Parathyroid adenoma (tissue), 2 donors: Measurements from ENCODE around the gene IQSEC3.
A peak's percentile ranks its signal among the peaks of the same experiment; 100 is the strongest.
"Not testable (repeated sequence)": the region's sequence is repeated elsewhere in the genome, so short reads cannot be mapped to it uniquely, and the experiment has no call there.

Experiments
- H2AFZ ChIP-seq: fragments of 300-600 bp; sonication (generic); one replicate; pipeline ENCODE4 v1.7.0; 2017; ENCODE audit warnings: antibody characterized with exemption, mild to moderate bottlenecking
- H3K27ac ChIP-seq: fragments of 300-600 bp; sonication (generic); one replicate; pipeline ENCODE4 v1.7.0; 2017
- H3K27me3 ChIP-seq: fragments of 300-600 bp; sonication (generic); one replicate; pipeline ENCODE4 v1.7.0; 2017; ENCODE audit warnings: low read length; ENCODE audit not compliant: control insufficient read depth, insufficient read depth
- H3K36me3 ChIP-seq: fragments of 300-600 bp; sonication (generic); one replicate; pipeline ENCODE4 v1.7.0; 2017; ENCODE audit warnings: low read length; ENCODE audit not compliant: control insufficient read depth, insufficient read depth
- H3K4me1 ChIP-seq: fragments of 300-600 bp; sonication (generic); one replicate; pipeline ENCODE4 v1.7.0; 2017; ENCODE audit warnings: control low read depth
- H3K4me2 ChIP-seq: fragments of 300-600 bp; sonication (generic); one replicate; pipeline ENCODE4 v1.7.0; 2017; ENCODE audit warnings: low read length
- H3K4me3 ChIP-seq: fragments of 300-600 bp; sonication (generic); one replicate; pipeline ENCODE4 v1.7.0; 2017; ENCODE audit warnings: low read depth, low read length
- H3K79me2 ChIP-seq: fragments of 300-600 bp; sonication (generic); one replicate; pipeline ENCODE4 v1.7.0; 2017; ENCODE audit warnings: control low read depth
- H3K9ac ChIP-seq: fragments of 300-600 bp; sonication (generic); one replicate; pipeline ENCODE4 v1.7.0; 2017; ENCODE audit warnings: mild to moderate bottlenecking
- H3K9me3 ChIP-seq: fragments of 300-600 bp; sonication (generic); one replicate; pipeline ENCODE4 v1.7.0; 2017; ENCODE audit warnings: low read length; ENCODE audit not compliant: control insufficient read depth
- donor health status: primary hyperparathyroidism.

The IQSEC3 gene

GRCh38 chr12:69677-70076 is 3.1 kb downstream of the IQSEC3 start:
- H3K79me2 ChIP-seq, H2AFZ ChIP-seq, H3K4me3 ChIP-seq, H3K9me3 ChIP-seq, H3K27me3 ChIP-seq, H3K36me3 ChIP-seq, H3K9ac ChIP-seq, H3K4me2 ChIP-seq, H3K27ac ChIP-seq: not testable (repeated sequence)
- peaks cover 27% of the 10 kb centered on the region for H3K4me1 ChIP-seq

GRCh38 chr12:70541-70940 is 4.0 kb downstream of the IQSEC3 start:
- not testable (repeated sequence) for H3K79me2 ChIP-seq, H2AFZ ChIP-seq, H3K27me3 ChIP-seq, H3K4me2 ChIP-seq, H3K4me3 ChIP-seq, H3K9me3 ChIP-seq, H3K9ac ChIP-seq, H3K27ac ChIP-seq, H3K36me3 ChIP-seq
- peaks cover 25% of the 10 kb centered on the region for H3K4me1 ChIP-seq

- peaks cover 21% of the 10 kb centered on the region for H3K4me1 ChIP-seq
- not testable (repeated sequence) for H3K79me2 ChIP-seq, H3K27me3 ChIP-seq, H3K4me2 ChIP-seq, H3K9me3 ChIP-seq, H2AFZ ChIP-seq, H3K36me3 ChIP-seq, H3K4me3 ChIP-seq
- peak overlapping the region; percentile 22 for H3K9ac ChIP-seq
- H3K27ac ChIP-seq, result peak overlapping the region; percentile 55
Observed at GRCh38 chr12:72018-72417, 5.5 kb downstream of the IQSEC3 start.

- H3K27me3 ChIP-seq, H3K4me2 ChIP-seq, H3K9me3 ChIP-seq, H3K36me3 ChIP-seq, H3K79me2 ChIP-seq, H3K4me3 ChIP-seq, H3K9ac ChIP-seq: not testable (repeated sequence)
- Histone ChIP-seq H2AFZ (peak overlapping the region; percentile 14), H3K4me1 (peaks cover 22% of the 10 kb centered on the region), H3K27ac (peak overlapping the region; percentile 69)
Observed at GRCh38 chr12:74420-75190, 8.0 kb downstream of the IQSEC3 start.

GRCh38 chr12:75541-75940 is 9.0 kb downstream of the IQSEC3 start:
- H3K4me3 ChIP-seq, H2AFZ ChIP-seq, H3K9me3 ChIP-seq, H3K27ac ChIP-seq, H3K9ac ChIP-seq, H3K4me2 ChIP-seq, H3K36me3 ChIP-seq, H3K27me3 ChIP-seq, H3K79me2 ChIP-seq: not testable (repeated sequence)
- H3K4me1 ChIP-seq, result peaks cover 26% of the 10 kb centered on the region

GRCh38 chr12:76102-76501 is 9.5 kb downstream of the IQSEC3 start:
- not testable (repeated sequence) for H3K27ac ChIP-seq

GRCh38 chr12:76551-76950 is 10.0 kb downstream of the IQSEC3 start:
- H3K27ac ChIP-seq, H3K79me2 ChIP-seq, H2AFZ ChIP-seq, H3K36me3 ChIP-seq, H3K4me3 ChIP-seq, H3K4me2 ChIP-seq, H3K27me3 ChIP-seq, H3K9me3 ChIP-seq, H3K9ac ChIP-seq: not testable (repeated sequence)
- H3K4me1 ChIP-seq, result peaks cover 32% of the 10 kb centered on the region

More at GRCh38 chr12:76102-76501, 9.5 kb downstream of the IQSEC3 start:
- not testable (repeated sequence) for H3K36me3 ChIP-seq, H3K9me3 ChIP-seq, H2AFZ ChIP-seq, H3K4me2 ChIP-seq, H3K79me2 ChIP-seq, H3K27me3 ChIP-seq, H3K9ac ChIP-seq, H3K4me3 ChIP-seq
- H3K4me1 ChIP-seq, result peaks cover 30% of the 10 kb centered on the region

GRCh38 chr12:77101-77719 is 10.6 kb downstream of the IQSEC3 start:
- not testable (repeated sequence) for H3K9ac ChIP-seq, H3K4me3 ChIP-seq, H3K4me2 ChIP-seq, H3K36me3 ChIP-seq, H3K27me3 ChIP-seq, H2AFZ ChIP-seq, H3K9me3 ChIP-seq, H3K27ac ChIP-seq, H3K79me2 ChIP-seq
- peaks cover 26% of the 10 kb centered on the region for H3K4me1 ChIP-seq

- H3K27me3 ChIP-seq, H3K4me3 ChIP-seq, H2AFZ ChIP-seq, H3K36me3 ChIP-seq, H3K27ac ChIP-seq, H3K9ac ChIP-seq, H3K9me3 ChIP-seq, H3K4me2 ChIP-seq, H3K79me2 ChIP-seq: not testable (repeated sequence)
- H3K4me1 ChIP-seq, result peaks cover 26% of the 10 kb centered on the region
Observed at GRCh38 chr12:77769-78383, 11.3 kb downstream of the IQSEC3 start.
